ENCODE measurements around the gene VGLL4. TPM values are rescaled to one million over a fixed set of nuclear protein-coding genes. Genes with fewer than 3 reads are reported as not detected.

The VGLL4 gene
- total RNA-seq, 1 experiment from 2014 or later, result 66.0 TPM

DNA sequence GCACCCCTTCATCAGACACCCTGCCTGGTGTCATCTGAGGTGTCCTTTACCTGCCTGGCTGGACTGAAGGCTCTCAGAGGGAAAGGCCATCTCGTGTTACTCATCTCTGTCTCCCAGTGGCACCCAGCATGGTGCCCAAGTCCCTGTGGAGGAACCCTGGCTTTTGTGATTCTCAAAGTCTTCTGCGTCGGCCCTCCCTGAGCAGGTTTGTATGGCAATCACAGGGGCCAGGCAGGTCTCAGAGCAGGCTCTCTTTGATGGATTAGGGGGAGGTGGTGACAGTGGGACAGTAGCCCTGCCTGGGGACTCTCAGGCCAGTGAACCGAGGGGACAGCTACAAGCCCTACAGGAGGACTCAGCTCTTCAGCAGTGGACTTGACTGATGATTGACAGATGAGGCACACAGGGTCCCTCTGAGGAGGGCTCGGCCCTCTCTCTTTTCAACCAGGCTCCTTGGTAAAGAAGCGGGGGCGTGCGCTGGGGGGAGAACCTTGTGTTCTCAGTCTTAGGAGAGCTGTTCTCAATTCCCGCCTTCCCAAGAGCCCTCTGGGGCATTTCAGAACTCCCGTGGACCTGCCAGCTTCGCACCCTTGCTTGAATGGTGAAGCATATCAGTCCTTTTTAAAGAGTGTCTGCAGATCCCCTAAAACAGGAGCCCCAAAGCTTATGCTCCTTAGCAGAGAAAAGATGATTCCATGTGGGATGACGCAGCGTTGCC is 108.3 kb downstream of the VGLL4 start:
- no peak overlapping the region for H3K4me3 ChIP-seq (ENCODE audit: low read depth in 2 of 2, low read length in 2 of 2)
- H3K27me3 ChIP-seq (ENCODE audit: control insufficient read depth, insufficient read depth, low read length), result no peaks in the 10 kb centered on the region
- ATAC-seq (no peak), DNase-seq (ENCODE audit: low read depth, low spot score) (no peak)
- no TSS peak for BruUV-seq (replicated peaks)
- no peaks in the 10 kb centered on the region for H3K9me3 ChIP-seq (ENCODE audit: control insufficient read depth, insufficient read depth, low read depth, low read length)
- peaks cover 13% of the 10 kb centered on the region for H3K4me1 ChIP-seq (ENCODE audit: control insufficient read depth, insufficient read depth, low read length)
- intact Hi-C loops (cut with micrococcal nuclease; ENCODE audit: unreplicated experiment) (no loop called here), in situ Hi-C loops (cut with HindIII; ENCODE audit: low pct_unique_long_range_greater_than_20kb, low sequenced_read_pairs) (no loop called here)
- no peaks in the 10 kb centered on the region for H3K36me3 ChIP-seq (ENCODE audit: control insufficient read depth, insufficient read depth, low read length)
- CTCF ChIA-PET, result no interaction called here
- H3K27ac ChIP-seq (ENCODE audit: low read length), result peak overlapping the region; percentile 44; the same call in 1 of the 2 replicates
- TF ChIP-seq, protein P1, sequence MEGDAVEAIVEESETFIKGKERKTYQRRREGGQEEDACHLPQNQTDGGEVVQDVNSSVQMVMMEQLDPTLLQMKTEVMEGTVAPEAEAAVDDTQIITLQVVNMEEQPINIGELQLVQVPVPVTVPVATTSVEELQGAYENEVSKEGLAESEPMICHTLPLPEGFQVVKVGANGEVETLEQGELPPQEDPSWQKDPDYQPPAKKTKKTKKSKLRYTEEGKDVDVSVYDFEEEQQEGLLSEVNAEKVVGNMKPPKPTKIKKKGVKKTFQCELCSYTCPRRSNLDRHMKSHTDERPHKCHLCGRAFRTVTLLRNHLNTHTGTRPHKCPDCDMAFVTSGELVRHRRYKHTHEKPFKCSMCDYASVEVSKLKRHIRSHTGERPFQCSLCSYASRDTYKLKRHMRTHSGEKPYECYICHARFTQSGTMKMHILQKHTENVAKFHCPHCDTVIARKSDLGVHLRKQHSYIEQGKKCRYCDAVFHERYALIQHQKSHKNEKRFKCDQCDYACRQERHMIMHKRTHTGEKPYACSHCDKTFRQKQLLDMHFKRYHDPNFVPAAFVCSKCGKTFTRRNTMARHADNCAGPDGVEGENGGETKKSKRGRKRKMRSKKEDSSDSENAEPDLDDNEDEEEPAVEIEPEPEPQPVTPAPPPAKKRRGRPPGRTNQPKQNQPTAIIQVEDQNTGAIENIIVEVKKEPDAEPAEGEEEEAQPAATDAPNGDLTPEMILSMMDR (IDR thresholded peaks at IDR 0.05), result no peak
- no peak for TF ChIP-seq SIN3A (IDR thresholded peaks at IDR 0.05; ENCODE audit: borderline replicate concordance, insufficient read depth, low read depth, low read length)
- TF ChIP-seq POLR2AphosphoS5 (IDR thresholded peaks at IDR 0.05; ENCODE audit: low read depth, low read length), result no peak
- POLR2A ChIA-PET, result no interaction called here

DNA sequence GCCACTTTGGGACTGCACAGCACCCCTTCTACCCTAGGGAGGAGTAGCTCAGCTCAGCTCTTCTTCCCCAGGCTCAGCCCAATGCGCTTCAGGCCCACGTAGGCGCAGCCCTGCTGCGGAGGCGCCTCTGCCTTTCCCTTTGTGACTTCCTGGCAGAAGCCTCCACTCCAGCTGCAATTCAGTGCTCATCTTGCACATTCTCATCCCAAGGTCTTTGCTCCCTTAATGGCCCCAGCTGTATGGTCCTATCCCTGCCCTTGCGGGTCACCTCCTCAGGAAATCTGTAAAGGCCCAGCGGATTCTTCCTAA is 109.0 kb downstream of the VGLL4 start:
- BruUV-seq (replicated peaks), result no TSS peak
- H3K27me3 ChIP-seq (ENCODE audit: control insufficient read depth, insufficient read depth, low read length), result no peaks in the 10 kb centered on the region
- intact Hi-C loops (cut with micrococcal nuclease; ENCODE audit: unreplicated experiment), result no loop called here
- in situ Hi-C loops (cut with HindIII; ENCODE audit: low pct_unique_long_range_greater_than_20kb, low sequenced_read_pairs), result no loop called here
- no peak overlapping the region for H3K4me3 ChIP-seq (ENCODE audit: low read depth in 2 of 2, low read length in 2 of 2)
- no peak for DNase-seq (ENCODE audit: low read depth, low spot score)
- peak overlapping the region; percentile 23; the same call in 1 of the 2 replicates for H3K27ac ChIP-seq (ENCODE audit: low read length)
- H3K36me3 ChIP-seq (ENCODE audit: control insufficient read depth, insufficient read depth, low read length), result no peaks in the 10 kb centered on the region
- ChIA-PET CTCF (interaction anchor here (0.7 kb wide), 1 partner anchor 112 kb away, joined by 5 read pairs; no protein-coding TSS in a partner anchor), POLR2A (no interaction called here)
- TF ChIP-seq, protein P1 (IDR thresholded peaks at IDR 0.05), result no peak
- TF ChIP-seq SIN3A (IDR thresholded peaks at IDR 0.05; ENCODE audit: borderline replicate concordance, insufficient read depth, low read depth, low read length) (no peak), TCF7L2 (IDR thresholded peaks at IDR 0.05; ENCODE audit: low read depth, low read length) (no peak), POLR2AphosphoS5 (IDR thresholded peaks at IDR 0.05; ENCODE audit: low read depth, low read length) (no peak)
- TF ChIP-seq, protein P2, sequence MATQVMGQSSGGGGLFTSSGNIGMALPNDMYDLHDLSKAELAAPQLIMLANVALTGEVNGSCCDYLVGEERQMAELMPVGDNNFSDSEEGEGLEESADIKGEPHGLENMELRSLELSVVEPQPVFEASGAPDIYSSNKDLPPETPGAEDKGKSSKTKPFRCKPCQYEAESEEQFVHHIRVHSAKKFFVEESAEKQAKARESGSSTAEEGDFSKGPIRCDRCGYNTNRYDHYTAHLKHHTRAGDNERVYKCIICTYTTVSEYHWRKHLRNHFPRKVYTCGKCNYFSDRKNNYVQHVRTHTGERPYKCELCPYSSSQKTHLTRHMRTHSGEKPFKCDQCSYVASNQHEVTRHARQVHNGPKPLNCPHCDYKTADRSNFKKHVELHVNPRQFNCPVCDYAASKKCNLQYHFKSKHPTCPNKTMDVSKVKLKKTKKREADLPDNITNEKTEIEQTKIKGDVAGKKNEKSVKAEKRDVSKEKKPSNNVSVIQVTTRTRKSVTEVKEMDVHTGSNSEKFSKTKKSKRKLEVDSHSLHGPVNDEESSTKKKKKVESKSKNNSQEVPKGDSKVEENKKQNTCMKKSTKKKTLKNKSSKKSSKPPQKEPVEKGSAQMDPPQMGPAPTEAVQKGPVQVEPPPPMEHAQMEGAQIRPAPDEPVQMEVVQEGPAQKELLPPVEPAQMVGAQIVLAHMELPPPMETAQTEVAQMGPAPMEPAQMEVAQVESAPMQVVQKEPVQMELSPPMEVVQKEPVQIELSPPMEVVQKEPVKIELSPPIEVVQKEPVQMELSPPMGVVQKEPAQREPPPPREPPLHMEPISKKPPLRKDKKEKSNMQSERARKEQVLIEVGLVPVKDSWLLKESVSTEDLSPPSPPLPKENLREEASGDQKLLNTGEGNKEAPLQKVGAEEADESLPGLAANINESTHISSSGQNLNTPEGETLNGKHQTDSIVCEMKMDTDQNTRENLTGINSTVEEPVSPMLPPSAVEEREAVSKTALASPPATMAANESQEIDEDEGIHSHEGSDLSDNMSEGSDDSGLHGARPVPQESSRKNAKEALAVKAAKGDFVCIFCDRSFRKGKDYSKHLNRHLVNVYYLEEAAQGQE (IDR thresholded peaks at IDR 0.05; ENCODE audit: insufficient read depth in 1 of 2, low read depth in 2 of 2, low read length in 1 of 2), result no peak
- no peaks in the 10 kb centered on the region for H3K9me3 ChIP-seq (ENCODE audit: control insufficient read depth, insufficient read depth, low read depth, low read length)
- ATAC-seq, result no peak
- H3K4me1 ChIP-seq (ENCODE audit: control insufficient read depth, insufficient read depth, low read length), result peaks cover 13% of the 10 kb centered on the region
